ENCODE data around the gene GK. TPM values are rescaled to one million over a fixed set of nuclear protein-coding genes. Genes with fewer than 3 reads are reported as not detected.
A peak's percentile ranks its signal among the peaks of the same experiment; 100 is the strongest.

The GK gene
- total RNA-seq, 6 experiments from 2014 or later, result 23.6 to 121 (median 73.2) TPM

DNA sequence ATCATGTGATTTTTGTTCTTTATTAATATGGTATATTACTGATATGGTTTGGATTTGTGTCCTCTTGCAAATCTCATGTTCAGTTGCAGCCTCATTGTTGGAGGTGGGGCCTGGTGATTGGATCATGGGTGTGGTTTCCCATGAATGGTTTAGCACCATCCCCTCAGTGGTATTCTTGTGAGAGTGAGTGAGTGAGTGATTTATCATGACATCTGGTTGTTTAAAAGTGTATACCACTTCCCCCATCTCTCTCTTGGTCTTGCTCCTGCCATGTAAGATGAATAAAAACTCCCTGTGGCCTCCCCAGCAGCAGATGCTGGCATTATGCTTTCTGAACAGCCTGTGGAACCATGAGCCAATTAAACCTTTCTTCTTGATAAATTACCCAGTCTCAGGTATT, 124.4 kb downstream of the GK start:
- H3K36me3 ChIP-seq, result no peaks in the 10 kb centered on the region
- intact Hi-C loops (cut with DNase I), result no loop called here
- no peak overlapping the region for H3K4me3 ChIP-seq
- no peaks in the 10 kb centered on the region for H3K4me1 ChIP-seq
- no peaks in the 10 kb centered on the region for H3K27me3 ChIP-seq
- no peak overlapping the region for H3K27ac ChIP-seq
- no peaks in the 10 kb centered on the region for H3K9me3 ChIP-seq
- TF ChIP-seq, protein P1, sequence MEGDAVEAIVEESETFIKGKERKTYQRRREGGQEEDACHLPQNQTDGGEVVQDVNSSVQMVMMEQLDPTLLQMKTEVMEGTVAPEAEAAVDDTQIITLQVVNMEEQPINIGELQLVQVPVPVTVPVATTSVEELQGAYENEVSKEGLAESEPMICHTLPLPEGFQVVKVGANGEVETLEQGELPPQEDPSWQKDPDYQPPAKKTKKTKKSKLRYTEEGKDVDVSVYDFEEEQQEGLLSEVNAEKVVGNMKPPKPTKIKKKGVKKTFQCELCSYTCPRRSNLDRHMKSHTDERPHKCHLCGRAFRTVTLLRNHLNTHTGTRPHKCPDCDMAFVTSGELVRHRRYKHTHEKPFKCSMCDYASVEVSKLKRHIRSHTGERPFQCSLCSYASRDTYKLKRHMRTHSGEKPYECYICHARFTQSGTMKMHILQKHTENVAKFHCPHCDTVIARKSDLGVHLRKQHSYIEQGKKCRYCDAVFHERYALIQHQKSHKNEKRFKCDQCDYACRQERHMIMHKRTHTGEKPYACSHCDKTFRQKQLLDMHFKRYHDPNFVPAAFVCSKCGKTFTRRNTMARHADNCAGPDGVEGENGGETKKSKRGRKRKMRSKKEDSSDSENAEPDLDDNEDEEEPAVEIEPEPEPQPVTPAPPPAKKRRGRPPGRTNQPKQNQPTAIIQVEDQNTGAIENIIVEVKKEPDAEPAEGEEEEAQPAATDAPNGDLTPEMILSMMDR (IDR thresholded peaks at IDR 0.05), result no peak
- TF ChIP-seq POLR2A (IDR thresholded peaks at IDR 0.05), result no peak
- DNase-seq, result no peak
- no peak for ATAC-seq

DNA sequence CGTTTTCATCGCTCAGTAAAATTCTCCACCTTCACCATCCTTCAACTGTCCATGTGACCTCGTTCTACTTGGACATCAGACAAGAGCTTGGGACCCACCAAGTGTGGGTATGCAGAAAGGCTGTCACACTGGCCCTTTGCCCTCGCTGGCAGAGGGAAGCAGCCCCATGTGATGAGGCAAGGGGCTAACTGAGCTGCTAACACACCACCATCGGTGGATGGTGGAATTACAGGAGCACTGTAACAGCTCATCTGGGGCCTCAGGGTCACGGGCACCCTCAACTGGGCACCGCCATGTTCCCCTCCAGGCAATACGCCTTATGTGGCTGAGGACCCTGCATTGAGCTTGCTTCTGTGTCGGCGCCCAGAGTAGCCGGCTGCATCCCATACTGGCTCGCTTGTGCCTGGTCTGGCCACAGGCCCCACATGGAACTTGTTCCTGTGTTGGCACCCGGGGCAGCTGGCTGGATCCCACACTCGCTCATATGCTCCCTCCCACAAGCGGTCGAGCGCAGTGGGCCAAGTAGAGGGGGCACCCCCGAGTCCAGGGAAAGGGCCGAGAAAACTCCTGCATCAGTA, 126.3 kb downstream of the GK start:
- no peaks in the 10 kb centered on the region for H3K27me3 ChIP-seq
- no peaks in the 10 kb centered on the region for H3K9me3 ChIP-seq
- intact Hi-C loops (cut with DNase I), result no loop called here
- ATAC-seq, result peak in 1 of 4 donors; percentile 17
- no peak overlapping the region for H3K27ac ChIP-seq
- WGBS (ENCODE audit: insufficient coverage, low coverage, low lambda C conversion rate, missing lambda C conversion rate), result 70% methylated on average over 13 of the region's 19 CpGs
- no peak for DNase-seq
- no peaks in the 10 kb centered on the region for H3K36me3 ChIP-seq
- no peak for TF ChIP-seq POLR2A (IDR thresholded peaks at IDR 0.05)
- TF ChIP-seq, protein P1 (IDR thresholded peaks at IDR 0.05), result no peak
- no peaks in the 10 kb centered on the region for H3K4me1 ChIP-seq
- no peak overlapping the region for H3K4me3 ChIP-seq

Small RNA genes within 50 kb of the gene (small RNA-seq; reads per million reads assigned to genes)
- gene CKS1BP6, result 0 reads per million in 2 experiments

Other genes with a start within 250 kb of the GK start
- 1 to 10 TPM in 1 of 6 experiments, under 1 TPM in 4, not detected in 1; 0.35 to 1.3 (median 0.50) TPM for gene TASL, start 75.7 kb upstream of the GK start, total RNA-seq
- 10 to 100 TPM; 17.1 to 38.6 (median 23.6) TPM for gene TAB3, start 235.8 kb downstream of the GK start, total RNA-seq

Data from right lobe of liver (tissue), 6 donors.